GM13976 (cell line): ENCODE data around the gene TMA16.

Source experiments
- DNase-seq: peaks from one replicate; pipeline ENCODE4 v3.0.0; 2012; ENCODE audit warnings: low spot score
- in situ Hi-C: fragments of 300-500 bp; cut with MboI; formaldehyde crosslinking; loops from one replicate; pipeline ENCODE4 v1.12.0; 2022; ENCODE audit warnings: low sequenced_read_pairs, mixed read lengths, inconsistent platforms; ENCODE audit not compliant: unreplicated experiment
- TF ChIP-seq, protein P1 (sequence below): IDR thresholded peaks from 2 replicates; pipeline ENCODE4 v1.5.1; 2012; ENCODE audit warnings: borderline replicate concordance, mild to moderate bottlenecking; ENCODE audit not compliant: insufficient read depth; ENCODE audit errors: extremely low read depth, missing control alignments, control extremely low read depth

Gene TMA16

DNA sequence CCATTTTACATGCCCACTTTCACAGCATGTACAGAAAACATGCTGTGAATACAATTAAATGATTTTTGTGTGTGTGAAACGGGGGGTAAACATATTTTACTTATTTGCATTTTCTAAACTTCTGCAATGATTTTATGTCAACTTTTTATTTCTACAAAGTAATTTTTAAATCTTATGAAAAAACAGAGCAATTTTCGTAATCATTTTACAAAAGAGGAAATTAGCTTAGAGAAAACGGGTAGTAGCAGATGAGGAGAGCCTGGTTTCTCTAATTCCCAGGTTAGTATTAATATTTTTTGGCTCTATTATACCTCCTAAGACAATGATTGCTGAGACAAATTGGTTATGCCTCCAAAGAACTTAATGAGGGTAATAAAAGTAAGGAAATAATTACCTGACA, 24.1 kb upstream of the TMA16 start:
- TF ChIP-seq, protein P1, sequence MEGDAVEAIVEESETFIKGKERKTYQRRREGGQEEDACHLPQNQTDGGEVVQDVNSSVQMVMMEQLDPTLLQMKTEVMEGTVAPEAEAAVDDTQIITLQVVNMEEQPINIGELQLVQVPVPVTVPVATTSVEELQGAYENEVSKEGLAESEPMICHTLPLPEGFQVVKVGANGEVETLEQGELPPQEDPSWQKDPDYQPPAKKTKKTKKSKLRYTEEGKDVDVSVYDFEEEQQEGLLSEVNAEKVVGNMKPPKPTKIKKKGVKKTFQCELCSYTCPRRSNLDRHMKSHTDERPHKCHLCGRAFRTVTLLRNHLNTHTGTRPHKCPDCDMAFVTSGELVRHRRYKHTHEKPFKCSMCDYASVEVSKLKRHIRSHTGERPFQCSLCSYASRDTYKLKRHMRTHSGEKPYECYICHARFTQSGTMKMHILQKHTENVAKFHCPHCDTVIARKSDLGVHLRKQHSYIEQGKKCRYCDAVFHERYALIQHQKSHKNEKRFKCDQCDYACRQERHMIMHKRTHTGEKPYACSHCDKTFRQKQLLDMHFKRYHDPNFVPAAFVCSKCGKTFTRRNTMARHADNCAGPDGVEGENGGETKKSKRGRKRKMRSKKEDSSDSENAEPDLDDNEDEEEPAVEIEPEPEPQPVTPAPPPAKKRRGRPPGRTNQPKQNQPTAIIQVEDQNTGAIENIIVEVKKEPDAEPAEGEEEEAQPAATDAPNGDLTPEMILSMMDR = no peak
- in situ Hi-C loops = no loop called here
- no peak for DNase-seq

DNA sequence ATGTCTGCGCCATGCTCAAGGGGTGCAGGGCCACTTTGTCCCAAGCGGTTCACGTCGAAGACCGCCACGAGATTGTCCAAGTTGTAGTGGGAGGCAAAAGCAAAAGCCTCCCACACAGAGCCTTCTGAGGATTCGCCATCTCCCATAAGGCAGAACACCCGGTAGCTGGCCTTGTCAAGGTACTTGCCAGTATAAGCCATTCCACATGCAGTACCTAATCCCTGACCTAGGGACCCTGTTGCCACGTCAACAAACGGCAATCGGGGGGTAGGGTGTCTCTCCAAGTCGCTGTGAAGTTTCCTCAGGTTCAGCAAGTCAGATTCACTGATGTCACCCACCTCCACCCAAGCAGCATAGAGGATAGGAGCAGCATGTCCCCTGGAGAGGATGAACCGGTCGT, 21.4 kb upstream of the TMA16 start:
- in situ Hi-C loops = no loop called here
- TF ChIP-seq, protein P1 = no peak
- no peak for DNase-seq

DNA sequence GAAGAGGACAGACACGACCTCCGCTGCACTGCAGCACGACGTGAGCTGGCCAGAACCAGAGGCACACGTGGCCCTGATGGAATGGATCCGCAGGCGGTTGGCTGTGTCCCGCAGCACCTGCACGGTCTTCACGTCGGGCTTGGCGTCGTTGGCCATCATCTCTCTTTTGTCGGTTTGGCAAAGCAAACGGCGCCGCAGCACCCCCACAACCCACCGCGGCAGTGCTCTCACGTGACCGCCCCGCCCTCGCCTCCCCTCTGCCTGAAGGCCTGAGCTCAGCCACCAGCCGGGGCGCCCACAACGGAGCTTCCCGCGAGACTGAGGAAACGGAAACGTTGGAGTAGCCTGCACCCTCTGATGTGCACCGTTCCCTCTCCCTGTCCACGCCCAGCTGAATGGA, 20.9 kb upstream of the TMA16 start, which contains the start of gene TKTL2:
TSS of gene TKTL2 (minus strand) at position 179 of the 400 bp plus-strand sequence. CDS start at position 159, 20 bp downstream.
- in situ Hi-C loops = no loop called here
- DNase-seq = no peak
- TF ChIP-seq, protein P1 = no peak

DNA sequence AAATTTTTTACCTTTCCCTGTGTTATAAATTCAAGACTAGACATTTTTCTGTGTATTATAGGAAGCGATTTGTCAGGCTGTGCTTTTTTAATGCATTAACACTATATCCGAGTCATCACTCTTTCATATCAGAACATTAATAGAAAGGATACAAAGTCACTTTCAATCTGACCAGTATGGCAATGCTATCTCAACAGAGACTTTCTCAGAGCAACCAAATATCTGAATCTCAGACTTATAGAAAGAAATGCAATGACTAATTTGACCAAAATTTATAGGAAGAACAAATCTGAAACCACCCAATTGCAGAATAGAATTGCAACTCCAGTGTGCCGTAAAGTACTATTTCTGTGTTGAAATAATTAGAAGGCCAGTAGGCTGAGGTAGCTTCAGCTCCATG, 20.5 kb upstream of the TMA16 start:
- TF ChIP-seq, protein P1 = no peak
- in situ Hi-C loops = no loop called here
- DNase-seq = peak; percentile 7

DNA sequence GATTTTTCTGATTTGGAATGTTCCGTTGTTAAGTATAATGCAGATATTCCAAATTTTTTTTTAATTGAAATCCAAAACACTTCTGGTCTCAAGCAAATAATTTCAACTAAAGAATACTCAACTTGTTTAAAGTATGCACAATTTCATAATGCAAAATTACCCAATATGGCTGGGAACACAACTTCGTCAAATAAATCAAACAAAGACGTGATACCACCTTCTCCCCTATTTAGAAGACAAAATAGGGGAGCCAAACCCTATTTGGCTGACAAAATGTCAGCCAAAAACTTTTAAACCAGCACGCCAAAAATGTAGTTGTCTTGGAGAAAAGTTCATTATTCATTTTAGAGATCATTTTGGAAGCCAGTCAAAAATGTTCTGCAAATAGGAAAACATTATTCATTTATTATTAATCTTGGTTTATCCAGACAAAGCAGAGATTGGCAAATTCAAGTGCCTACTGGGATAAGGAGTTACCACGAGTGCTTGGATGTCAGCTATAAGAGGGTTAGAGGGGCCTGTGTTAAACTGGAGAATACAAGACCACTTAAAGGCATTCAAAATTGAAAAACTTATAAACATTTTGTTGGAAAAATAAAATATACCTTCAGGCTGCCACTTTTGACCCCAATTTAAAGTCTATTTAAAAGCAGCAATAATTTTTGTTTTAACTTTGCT, 17.6 kb upstream of the TMA16 start:
- no peak for DNase-seq
- TF ChIP-seq, protein P1 = no peak
- in situ Hi-C loops = no loop called here

DNA sequence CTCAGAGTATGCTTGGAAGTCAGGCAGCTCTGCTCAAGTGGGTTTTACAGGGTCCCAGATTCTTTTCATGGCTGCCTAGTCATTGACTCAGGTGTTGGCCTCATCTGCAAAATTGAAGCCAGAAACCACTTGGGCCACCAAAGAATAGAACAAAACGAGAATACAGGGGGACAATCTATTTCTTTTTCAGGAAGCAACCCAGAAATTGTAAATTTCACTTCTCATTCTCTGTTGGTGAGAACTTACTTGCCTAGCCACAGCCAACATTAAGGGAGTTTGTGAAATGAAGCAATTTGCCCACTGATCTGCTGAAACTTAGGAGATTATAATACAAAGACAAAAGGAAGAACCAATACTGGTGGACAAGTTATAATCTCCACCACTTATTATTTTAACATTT, 12.3 kb upstream of the TMA16 start:
- TF ChIP-seq, protein P1 = no peak
- in situ Hi-C loops = loop anchor here (10.0 kb wide), 1 partner anchor 53 kb away; no protein-coding TSS in a partner anchor
- DNase-seq = peak; percentile 12
